SIG-M5 treated with dmso at 0.1 percent for 504 hours (cell line): ENCODE measurements around the gene DNAH2.
A peak's percentile ranks its signal among the peaks of the same experiment; 100 is the strongest.

ENCODE experiments used
- DNase-seq: peaks from one replicate; lab custom pipeline; 2025; ENCODE audit not compliant: unreplicated experiment; lab: John Stamatoyannopoulos, UW

The DNAH2 gene

GRCh38 chr17:7701681-7702080, 15.9 kb upstream of the DNAH2 start:
- no peak for DNase-seq

DNA sequence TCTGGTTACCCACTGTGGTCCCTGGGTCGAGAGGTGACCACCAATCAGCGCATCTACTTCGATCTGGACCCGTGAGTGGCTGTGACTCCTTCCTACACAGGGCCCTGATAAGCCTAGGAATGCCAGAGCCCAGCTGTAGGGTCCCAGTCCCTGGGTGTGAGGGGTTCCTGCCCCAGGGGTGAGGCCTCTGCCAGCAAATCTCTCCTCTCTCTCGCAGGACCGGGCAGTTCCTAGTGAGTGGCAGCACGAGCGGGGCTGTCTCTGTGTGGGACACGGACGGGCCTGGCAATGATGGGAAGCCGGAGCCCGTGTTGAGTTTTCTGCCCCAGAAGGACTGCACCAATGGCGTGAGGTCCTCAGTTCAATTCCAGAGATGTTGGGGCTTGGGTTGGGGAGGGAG, 14.8 kb upstream of the DNAH2 start:
- DNase-seq, result no peak

- DNase-seq, result no peak
These were observed 13.7 kb upstream of the DNAH2 start for GRCh38 chr17:7703584-7704479.

DNA sequence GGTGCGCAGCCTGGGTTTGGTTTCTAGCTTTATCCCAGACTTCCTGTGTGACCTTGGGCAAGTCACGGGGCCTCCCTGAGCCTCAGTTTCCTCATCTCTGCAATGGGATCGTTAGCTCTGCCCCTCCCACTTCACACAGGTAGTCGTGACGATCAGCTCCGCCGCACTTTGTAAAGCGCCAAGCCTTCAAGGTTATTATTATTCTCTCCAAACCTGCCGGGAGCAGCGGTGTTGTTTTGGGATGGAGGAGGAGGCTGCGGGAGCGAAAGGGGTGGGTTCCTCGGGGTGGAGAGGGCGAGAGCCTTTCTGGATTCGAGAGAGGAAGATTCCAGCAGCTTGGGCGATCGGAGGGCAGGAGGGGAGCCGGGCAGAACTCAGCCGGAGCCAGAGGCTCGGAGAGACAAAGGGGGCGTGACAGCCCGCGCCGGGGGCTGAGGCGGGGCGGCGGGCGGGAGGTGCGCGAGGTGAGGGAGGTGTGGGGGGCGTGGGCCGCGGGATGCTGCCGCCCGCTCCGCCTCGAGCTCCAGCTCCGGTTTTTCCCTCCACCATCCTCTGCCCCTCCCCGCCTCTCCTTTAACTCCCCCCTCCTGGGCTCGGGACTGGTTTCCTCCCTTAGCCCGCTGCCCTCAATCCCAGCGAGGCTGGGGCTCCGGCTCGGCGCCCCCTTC, 12.8 kb upstream of the DNAH2 start, which contains the start of gene EFNB3:
TSS of gene EFNB3 (plus strand) at position 602 of the 668 bp plus-strand sequence. CDS start 397 bp downstream, outside the sequence.
- no peak for DNase-seq

DNA sequence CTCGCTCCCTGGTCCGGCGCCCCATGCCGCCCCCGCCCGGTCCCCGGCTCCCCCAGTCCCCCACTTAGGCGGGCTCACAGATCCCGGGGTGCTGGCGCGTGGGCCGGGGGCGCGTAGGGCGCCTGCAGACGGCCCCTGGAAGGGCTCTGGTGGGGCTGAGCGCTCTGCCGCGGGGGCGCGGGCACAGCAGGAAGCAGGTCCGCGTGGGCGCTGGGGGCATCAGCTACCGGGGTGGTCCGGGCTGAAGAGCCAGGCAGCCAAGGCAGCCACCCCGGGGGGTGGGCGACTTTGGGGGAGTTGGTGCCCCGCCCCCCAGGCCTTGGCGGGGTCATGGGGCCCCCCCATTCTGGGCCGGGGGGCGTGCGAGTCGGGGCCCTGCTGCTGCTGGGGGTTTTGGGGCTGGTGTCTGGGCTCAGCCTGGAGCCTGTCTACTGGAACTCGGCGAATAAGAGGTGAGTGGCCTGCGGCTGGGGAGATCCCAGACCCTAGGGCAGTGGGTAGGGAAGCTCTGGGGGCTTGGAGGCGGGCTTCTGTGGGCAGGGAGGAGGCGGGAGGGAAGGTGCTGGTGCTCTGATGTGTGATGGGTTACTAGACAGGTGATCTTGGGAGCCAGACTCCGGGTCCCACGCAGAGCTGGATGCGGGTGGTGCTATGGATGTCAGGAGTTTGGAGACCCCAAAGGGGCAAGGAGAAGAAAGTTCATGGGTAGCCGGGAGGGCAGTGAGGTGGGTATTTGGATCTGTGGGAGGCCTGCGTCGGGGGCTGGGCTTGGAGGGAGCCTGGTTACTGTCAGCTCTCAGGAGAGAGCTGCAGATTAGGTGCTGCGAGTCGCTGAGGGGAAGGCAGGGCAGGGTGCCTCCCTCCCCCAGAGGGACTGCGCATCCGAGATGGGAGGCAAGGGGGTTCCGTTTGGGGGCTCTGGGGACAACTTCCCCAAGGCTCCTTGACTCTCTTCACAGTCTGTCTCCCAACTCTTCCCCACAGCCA, 12.0 kb upstream of the DNAH2 start:
- no peak for DNase-seq

DNA sequence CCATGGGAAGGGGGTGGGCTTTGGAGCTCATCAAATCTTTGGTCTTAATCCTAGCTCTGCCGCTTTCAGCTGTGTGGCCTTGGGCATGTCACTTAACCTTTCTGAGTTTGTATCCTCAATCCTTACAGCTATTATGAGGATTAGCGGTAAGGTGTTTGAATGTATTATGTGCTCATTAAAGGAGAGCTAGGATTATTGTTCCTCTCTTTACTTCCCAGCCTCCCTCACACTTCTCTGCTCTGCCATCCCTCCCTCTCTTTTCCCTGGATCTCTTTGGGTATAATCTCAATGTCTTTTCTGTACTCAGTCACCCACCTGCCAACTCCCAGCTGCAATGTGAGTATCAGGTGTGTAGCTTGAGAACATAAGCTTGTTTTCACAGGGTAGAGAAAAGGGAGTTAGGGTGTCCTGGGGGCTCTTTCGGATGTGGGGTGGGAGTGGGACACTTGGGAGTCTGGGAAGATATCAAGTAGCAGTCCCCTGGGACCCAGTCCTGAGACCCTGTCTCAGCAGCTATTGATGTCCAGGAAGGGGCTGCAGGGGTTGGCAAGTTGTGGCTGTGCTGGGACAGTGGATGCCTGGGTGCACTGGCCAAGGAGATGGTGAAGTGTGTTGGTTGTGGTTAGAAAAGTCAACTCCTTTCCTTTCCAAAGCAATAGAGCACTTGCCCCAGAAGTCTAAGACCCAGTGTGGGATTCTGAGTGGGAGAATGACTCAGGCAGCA, 10.8 kb upstream of the DNAH2 start:
- no peak for DNase-seq

DNA sequence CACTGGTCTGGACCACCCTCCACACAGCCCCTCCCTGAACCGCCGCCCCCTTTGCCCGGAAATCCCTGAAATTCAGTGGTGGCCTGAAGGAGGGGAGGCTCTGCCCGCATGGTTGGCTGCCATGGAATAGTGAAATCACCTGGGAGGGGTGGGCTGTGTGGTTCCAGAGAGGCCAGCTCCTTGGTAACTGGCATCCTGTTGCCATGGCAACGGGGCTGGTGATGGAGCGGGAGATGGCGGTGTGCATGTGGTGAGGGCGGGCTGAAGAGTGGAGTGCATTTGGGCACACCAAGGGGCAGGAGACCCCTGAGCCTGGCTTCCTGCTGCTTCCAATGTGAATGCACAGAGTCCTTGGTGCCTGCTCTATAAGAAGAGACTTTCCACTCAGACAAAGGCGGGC, 10.1 kb upstream of the DNAH2 start:
- DNase-seq, result no peak

DNA sequence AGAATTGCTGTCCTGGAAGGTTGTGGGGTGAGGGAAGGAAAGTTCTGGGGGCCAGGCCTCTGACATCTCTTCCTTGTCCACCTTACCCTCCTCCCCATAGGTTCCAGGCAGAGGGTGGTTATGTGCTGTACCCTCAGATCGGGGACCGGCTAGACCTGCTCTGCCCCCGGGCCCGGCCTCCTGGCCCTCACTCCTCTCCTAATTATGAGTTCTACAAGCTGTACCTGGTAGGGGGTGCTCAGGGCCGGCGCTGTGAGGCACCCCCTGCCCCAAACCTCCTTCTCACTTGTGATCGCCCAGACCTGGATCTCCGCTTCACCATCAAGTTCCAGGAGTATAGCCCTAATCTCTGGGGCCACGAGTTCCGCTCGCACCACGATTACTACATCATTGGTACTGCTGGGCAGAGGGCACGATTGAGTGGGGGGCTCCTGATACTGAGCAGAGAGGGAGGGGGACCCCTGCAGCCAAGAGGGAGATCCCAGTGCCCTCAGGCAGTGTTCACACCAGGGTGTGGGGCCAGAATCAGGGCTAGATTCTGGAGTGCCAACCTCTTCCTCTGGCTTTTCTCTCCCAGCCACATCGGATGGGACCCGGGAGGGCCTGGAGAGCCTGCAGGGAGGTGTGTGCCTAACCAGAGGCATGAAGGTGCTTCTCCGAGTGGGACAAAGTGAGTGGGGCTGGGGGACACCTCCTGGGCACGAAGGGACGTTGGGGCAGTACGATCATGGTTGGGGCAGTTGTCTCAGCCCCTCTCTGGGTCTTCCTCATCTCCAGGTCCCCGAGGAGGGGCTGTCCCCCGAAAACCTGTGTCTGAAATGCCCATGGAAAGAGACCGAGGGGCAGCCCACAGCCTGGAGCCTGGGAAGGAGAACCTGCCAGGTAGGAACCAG, 9.4 kb upstream of the DNAH2 start:
- no peak for DNase-seq

DNA sequence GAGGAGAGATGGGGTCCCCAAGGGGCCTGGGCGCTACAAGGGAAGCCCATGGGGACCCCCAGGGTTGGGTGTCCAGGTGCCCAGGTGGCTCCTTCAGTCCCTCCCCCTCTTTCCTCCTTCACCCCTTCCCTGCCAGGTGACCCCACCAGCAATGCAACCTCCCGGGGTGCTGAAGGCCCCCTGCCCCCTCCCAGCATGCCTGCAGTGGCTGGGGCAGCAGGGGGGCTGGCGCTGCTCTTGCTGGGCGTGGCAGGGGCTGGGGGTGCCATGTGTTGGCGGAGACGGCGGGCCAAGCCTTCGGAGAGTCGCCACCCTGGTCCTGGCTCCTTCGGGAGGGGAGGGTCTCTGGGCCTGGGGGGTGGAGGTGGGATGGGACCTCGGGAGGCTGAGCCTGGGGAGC, 8.5 kb upstream of the DNAH2 start:
- DNase-seq, result no peak

GRCh38 chr17:7710301-7710700, 7.2 kb upstream of the DNAH2 start:
- DNase-seq, result no peak

- DNase-seq, result no peak
These were observed 6.3 kb upstream of the DNAH2 start for GRCh38 chr17:7711051-7711755.

GRCh38 chr17:7712111-7712771, 5.3 kb upstream of the DNAH2 start:
- no peak for DNase-seq

DNA sequence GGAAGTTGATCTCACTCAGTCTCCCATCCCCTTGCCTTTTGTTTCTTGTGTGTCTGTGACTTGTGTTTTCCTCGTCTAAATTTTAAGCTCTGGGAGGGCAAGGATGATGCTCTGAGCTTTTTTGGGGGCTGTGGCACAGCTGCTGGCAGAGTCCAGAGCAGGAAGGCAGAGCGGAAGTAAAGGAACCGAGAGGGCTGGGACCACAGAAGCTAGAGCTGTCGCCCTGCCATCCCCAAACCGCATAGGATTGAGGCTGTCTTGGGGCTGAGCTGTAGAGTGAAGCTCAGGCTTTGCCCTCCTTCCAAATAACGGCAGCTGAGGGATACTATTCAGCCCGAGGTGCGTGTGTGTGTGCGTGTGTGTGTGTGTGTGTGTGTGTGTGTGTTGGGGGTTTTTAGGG, 3.8 kb upstream of the DNAH2 start:
- DNase-seq, result peak; percentile 29

GRCh38 chr17:7714721-7715594, 2.6 kb upstream of the DNAH2 start:
- DNase-seq, result no peak

DNA sequence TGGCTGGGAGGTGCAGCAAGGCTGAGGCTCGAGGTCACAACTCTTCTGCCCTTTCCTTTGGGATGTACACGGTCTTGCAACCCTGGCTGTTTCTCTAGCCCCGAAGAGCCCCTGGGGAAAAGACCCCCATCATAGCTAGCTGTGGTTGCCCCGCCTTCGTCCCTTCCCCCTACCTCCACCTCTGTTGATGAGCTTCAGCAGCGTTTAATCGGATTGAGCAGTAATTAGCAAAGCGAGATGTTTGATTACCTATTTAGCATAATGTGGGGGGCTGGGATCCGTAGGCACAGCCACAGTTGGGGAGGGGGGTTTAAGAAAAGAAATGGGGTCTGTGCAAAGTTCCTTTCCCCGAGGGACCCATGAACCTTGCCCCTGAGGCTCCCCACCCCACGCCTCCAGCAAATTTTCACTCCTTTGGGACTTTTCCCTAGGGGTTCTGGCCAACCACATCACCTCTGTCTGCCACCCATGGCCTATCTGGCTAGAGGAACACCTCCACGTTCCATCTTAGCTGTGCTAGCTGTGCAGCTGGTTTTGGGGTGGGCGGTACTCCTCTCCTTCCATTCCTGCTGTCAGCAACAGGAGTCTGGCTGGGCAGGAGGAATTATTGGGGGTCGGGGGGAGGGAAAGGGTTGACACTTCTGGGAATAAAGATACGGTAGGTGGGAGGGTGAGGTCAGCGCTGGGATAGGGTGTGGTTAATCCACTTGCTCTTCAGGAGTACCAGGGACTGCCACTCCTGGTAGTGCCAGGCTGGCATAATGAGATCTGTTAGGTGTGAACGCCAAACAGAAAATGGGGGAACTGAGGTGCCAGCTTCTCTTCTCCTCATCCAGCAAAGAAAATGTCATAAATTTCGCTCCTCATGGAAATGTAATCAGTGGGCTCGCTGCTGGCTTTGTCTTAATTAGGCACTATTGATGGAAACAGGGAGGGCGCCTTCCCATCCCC, 1.3 kb upstream of the DNAH2 start:
- no peak for DNase-seq

GRCh38 chr17:7717756-7718350, 309 bp downstream of the DNAH2 start:
- peak; percentile 7 for DNase-seq
